NK-92 treated with Interleukin-12 subunit alpha and Interleukin-12 subunit beta, amount 100 ng/mL, for 24 hours (cell line): ENCODE results near the gene OR2B2.
A peak's percentile ranks its signal among the peaks of the same experiment; 100 is the strongest.

ENCODE experiments used
- DNase-seq: peaks from one replicate; lab custom pipeline; 2025; lab: John Stamatoyannopoulos, UW

Gene OR2B2

DNA sequence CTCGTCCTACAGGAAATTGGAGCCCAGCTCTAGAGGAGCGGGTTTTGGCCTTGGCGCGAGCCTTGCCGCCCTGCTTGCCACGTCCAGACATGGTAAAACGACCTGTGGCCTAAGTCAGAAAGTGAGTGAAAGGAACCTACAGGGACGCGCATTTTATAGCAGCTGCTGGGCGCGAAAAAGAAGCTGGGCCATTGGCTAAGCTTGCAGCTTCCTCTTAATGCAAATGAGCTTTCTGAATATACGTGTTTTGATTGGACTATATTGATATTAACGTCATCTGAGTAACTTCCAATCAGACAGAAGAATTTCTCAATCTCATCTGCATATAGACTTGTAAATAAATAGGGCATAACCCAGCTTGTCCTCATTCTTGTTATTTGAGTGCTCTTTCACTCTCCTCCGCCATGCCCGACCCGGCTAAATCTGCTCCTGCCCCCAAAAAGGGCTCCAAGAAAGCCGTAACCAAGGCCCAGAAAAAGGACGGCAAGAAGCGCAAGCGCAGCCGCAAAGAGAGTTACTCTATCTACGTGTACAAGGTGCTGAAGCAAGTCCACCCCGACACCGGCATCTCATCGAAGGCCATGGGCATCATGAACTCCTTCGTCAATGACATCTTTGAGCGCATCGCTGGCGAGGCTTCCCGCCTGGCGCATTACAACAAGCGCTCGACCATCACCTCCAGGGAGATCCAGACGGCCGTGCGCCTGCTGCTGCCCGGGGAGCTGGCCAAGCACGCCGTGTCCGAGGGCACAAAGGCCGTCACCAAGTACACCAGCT lies 18.9 kb downstream of the OR2B2 start:
- peak; percentile 88 for DNase-seq

- no peak for DNase-seq
Observed at GRCh38 chr6:27892649-27893058, 19.5 kb downstream of the OR2B2 start.

- DNase-seq, result no peak
Observed at GRCh38 chr6:27891320-27891875, 20.8 kb downstream of the OR2B2 start.

DNA sequence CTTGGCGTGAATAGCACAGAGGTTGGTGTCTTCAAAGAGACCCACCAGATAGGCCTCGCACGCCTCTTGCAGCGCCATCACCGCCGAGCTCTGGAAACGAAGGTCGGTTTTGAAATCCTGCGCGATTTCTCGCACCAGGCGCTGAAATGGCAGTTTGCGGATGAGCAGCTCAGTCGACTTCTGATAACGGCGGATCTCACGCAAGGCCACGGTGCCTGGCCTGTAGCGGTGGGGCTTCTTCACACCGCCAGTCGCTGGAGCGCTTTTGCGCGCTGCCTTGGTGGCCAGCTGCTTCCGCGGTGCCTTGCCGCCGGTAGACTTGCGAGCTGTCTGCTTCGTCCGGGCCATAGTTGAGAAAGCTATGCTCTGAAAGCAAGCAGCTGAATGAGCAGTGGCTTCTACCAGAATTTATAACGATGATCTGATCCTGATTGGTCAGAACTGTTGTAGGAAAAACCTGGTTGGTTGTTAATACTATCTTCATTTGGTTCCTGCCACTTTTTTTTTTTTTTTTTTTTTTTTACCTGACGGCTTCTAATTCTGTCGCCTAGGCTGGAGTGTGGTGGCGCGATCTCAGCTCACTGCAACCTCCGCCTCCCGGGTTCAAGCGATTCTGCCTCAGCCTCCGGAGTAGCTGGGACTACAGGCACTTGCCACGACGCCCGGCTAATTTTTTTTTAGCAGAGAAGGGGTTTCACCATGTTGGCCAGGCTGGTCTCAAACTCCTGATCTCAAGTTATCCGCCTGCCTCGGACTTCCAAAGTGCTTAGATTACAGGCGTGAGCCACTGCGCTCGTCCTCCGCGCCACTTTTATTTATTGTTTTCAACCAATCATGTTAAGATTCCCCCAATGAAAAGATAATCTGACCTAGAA lies 21.5 kb downstream of the OR2B2 start:
- DNase-seq, result no peak

DNA sequence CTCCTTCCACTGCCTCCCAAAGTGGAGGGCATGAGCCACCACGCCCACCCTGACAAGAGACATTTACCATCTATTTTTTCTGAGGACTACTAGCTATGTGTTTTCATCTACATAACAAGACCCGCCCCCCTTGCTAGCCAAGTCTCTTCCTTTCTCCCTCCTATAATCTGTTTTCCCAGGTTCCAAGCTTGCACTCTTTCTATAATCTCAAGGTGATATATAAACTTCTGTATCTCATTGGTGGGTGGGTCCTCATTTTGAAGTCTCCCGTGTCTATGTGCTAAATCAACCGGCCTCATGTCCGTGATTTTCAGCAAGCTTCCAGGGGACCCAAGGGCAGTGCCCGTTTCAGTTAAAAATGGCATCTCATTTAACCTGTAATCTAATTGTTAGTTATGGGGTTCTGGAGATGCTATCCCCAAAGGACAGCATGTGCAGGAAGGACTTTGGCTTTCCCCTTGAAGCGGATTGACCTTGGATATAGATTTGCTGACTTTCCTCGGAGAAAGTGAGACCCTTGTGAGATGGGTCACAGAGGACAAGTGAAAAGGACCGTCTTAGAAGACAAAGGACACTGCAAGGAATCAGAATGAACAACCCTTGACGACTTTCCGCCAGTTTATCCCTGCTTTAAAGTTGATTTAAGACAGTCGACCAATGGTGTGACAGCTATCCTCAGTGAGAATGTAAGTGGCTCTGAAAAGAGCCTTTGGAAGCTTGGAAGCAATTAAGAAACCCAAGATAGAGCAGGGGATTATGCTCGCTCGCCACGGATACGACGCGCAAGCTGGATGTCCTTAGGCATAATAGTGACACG lies 22.4 kb downstream of the OR2B2 start:
- no peak for DNase-seq

DNA sequence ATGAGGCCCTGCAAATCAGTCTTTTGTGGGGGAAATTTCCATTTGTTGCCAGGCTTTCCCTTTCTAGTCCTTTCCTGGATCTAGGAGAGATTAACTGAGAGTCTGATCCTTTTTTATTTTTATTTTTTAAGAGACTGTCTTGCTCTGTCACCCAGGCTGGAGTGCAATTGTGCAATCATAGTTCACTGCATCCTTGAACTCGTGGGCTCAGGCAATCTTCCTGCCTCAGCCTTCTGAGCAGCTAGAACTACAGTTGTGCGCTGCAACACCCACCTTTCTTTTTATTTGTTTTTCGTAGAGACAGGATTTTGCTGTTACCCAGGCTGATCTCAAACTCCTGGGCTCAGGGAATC lies 22.9 kb downstream of the OR2B2 start:
- no peak for DNase-seq

DNA sequence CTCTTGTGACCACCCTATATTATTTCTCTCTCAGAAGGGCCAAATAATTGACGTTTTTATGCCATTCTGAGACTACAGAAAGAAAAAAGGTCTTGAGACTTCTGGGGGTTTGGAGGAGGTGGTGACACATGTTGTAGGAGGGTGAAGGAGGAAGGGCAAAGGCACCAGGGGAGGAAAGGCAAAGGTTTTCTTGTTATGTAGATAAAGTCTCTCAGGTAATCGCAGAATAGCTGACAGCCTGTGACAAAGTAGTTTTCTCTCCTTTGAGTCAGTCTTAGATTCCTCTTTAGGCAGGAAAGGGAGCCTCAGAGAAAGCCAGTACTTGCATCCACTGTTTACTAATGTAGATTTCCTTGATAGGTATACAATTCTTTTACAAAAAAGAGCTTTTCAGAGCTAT lies 23.6 kb downstream of the OR2B2 start:
- DNase-seq, result no peak

DNA sequence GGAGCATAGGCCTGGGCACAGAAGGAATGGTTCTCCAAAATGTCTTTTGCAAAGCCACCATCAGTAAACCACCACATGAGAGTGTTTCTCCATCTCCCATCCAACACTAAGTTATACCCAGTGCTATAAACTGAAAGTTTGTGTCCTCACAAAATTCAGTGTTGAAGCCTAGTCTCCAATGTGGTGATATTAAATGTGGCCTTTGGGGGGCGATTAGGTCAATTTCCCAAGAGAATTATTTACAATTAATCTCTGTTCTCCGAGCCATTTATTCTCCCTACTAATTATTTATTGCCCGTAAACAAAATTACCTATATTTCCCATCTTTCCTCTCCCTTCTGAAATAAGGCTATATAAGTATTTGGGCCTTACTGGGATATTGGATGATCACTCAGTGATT lies 26.1 kb downstream of the OR2B2 start:
- DNase-seq, result no peak

- no peak for DNase-seq
Observed at GRCh38 chr6:27883136-27883535, 29.1 kb downstream of the OR2B2 start.

DNA sequence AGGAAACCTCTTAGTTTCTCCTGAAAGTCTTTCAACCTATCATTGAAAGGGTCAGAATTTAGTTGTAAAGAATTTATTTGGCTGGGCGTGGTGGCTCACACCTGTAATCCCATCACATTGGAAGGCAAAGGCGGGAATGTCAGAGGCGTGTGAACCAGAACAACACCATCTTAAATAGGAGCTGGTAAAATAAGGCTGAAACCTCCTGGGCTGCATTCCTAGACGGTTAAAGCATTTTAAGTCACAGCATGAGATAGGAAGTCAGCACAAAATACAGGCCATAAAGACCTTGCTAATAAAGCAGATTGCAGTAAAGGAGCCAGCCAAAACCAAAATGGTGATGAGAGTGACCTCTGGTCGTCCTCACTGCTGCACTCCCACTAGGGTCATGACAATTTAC lies 29.6 kb downstream of the OR2B2 start:
- DNase-seq, result no peak

DNA sequence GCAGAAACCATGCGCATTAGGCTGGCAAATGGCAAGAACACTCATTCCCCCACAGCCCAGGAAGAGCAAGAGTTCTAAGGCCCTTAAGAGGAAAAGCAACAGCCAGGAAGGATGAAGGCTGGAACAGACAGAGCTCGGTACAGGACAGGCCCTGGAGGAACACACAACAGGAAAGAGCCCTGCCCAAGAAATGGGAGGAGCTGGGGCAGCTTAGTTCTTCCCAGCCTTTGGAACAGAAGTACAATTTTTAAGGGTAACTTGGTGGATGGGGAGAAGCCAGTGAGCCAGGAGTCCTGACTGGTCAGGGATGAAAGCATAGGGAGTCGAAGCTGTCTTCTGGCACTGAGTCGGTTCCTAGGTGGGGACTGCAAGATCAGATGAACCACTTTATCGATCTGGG lies 32.4 kb downstream of the OR2B2 start:
- DNase-seq, result no peak

- DNase-seq, result no peak
Observed at GRCh38 chr6:27874016-27874415, 38.2 kb downstream of the OR2B2 start.

GRCh38 chr6:27873021-27873940 lies 38.9 kb downstream of the OR2B2 start:
- peak; percentile 88 for DNase-seq

- DNase-seq, result no peak
Observed at GRCh38 chr6:27872642-27873020, 39.6 kb downstream of the OR2B2 start.

DNA sequence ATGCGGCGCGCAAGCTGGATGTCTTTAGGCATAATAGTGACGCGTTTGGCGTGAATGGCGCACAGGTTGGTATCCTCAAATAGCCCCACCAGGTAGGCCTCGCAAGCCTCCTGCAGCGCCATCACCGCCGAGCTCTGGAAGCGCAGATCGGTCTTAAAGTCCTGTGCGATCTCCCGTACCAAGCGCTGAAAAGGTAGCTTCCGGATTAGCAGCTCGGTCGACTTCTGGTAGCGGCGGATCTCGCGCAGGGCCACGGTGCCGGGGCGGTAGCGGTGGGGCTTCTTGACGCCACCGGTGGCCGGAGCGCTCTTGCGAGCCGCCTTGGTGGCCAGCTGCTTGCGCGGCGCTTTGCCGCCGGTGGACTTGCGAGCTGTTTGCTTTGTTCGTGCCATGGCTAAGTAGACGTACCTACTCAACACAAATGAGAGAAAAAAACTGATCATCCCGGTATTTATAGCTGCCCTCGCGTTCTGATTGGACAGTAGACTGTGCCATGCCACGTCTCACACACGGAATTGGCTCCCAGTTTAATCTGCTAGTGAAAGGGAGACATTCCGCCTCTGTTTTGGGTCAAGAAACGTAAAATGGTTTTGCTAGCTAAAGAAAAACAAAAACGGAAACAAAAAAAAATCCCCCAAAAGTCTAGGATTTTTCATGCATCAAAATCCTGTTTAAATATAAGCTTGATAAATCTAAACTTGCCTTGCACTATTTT lies 40.1 kb downstream of the OR2B2 start:
- DNase-seq, result peak; percentile 81

GRCh38 chr6:27870291-27870870 lies 41.8 kb downstream of the OR2B2 start:
- DNase-seq, result no peak

DNA sequence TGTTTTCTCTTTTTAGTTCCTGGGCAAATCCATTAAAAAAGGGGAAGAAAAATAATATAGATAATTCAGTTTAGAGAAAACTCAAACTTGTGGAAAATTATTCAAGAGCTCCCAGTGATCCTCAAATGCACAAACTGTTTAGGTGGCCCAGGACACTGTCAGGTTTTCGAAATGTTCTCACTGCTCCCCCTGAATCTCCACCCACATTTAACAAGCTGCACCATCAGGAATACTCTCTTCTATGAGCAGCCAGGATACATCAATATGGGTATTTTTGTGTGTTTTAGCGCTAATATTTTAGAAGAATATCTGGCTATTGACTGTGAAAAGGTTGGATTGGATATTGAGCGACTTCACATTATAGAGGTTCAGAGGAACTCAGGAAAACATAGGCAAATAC lies 43.9 kb downstream of the OR2B2 start:
- no peak for DNase-seq

DNA sequence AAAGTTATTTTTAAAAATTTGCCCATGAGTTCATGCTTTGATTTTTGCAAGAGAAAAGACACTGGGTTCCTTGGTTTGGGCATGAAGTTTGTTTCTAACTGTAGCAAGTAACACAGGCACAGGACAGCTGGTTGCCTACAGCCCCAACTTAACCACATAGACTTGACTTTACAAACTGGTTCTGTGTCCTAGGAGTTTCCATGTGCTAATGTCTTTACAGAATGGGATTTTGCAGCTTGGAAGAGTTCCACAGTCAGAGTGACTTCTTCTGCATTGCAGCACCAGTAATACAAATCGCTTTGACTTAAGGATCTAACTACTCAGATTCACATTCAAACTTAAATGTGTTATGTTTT lies 44.3 kb downstream of the OR2B2 start:
- no peak for DNase-seq

GRCh38 chr6:27867051-27867944 lies 44.9 kb downstream of the OR2B2 start:
- peak; percentile 88 for DNase-seq
